ENCODE results near the gene EDEM1. TPM values are rescaled to one million over a fixed set of nuclear protein-coding genes. Genes with fewer than 3 reads are reported as not detected.
A peak's percentile ranks its signal among the peaks of the same experiment; 100 is the strongest.

EDEM1 gene
- total RNA-seq: 10 to 100 TPM; 40.6 to 92.7 (median 83.2) TPM
- long read RNA-seq, partial matches to known transcripts: 0 of 1 reads
- long read RNA-seq, other reads (novel, unspliced or antisense): 1 of 1 reads

- Histone ChIP-seq H3K27ac (peak within 1 kb of the TSS; percentile 96 to 98 (median 97)), H3K36me3 (peaks cover 0 to 4% (median 0%) of the 10 kb centered on the region in 4 donors), H3K4me1 (peaks cover 0 to 45% (median 8%) of the 10 kb centered on the region in 4 donors), H3K27me3 (no peaks in the 10 kb centered on the region), H3K4me3 (peak within 1 kb of the TSS; percentile 82 to 94 (median 84)), H3K9me3 (no peaks in the 10 kb centered on the region)
- TF ChIP-seq CTCF (IDR thresholded peaks at IDR 0.05) (no peak), POLR2A (IDR thresholded peaks at IDR 0.05) (peak; percentile 90)
- ATAC-seq (peak; percentile 82 to 96 (median 88)), DNase-seq (peak; percentile 98)
- under 1% methylated on average over 30 of the region's 78 CpGs for WGBS (ENCODE audit: insufficient coverage, low coverage, low lambda C conversion rate, missing lambda C conversion rate)
- intact Hi-C loops (cut with DNase I): no loop called here
These were observed at the start of gene EDEM1 for GRCh38 chr3:5187156-5187919. Gene EDEM1, plus strand, starts transcription at chr3:5187707. Its CDS starts 99 bp downstream, at chr3:5187806.

- Histone ChIP-seq H3K4me1 (peaks cover 0 to 31% (median 17%) of the 10 kb centered on the region in 4 donors), H3K9me3 (no peaks in the 10 kb centered on the region), H3K27me3 (no peaks in the 10 kb centered on the region), H3K36me3 (no peaks in the 10 kb centered on the region), H3K27ac (peak overlapping the region in 2 of 3 donors; percentile 48 to 49), H3K4me3 (no peak overlapping the region)
- intact Hi-C loops (cut with DNase I): no loop called here
- 33% methylated on average over 5 of the region's 5 CpGs for WGBS (ENCODE audit: insufficient coverage, low coverage, low lambda C conversion rate, missing lambda C conversion rate)
- no peak for DNase-seq
- ATAC-seq: peak; percentile 56 to 75 (median 68)
- no peak for TF ChIP-seq POLR2A (IDR thresholded peaks at IDR 0.05)
- TF ChIP-seq CTCF (IDR thresholded peaks at IDR 0.05): no peak
These were observed 49.1 kb upstream of the EDEM1 start for GRCh38 chr3:5138214-5138981.

GRCh38 chr3:5140230-5140621 lies 47.3 kb upstream of the EDEM1 start:
- no peaks in the 10 kb centered on the region for H3K27me3 ChIP-seq
- 51% methylated on average over 4 of the region's 4 CpGs for WGBS (ENCODE audit: insufficient coverage, low coverage, low lambda C conversion rate, missing lambda C conversion rate)
- DNase-seq (no peak), ATAC-seq (no peak)
- no peaks in the 10 kb centered on the region for H3K9me3 ChIP-seq
- no peaks in the 10 kb centered on the region for H3K36me3 ChIP-seq
- peak overlapping the region in 1 of 3 donors; percentile 1 for H3K27ac ChIP-seq
- H3K4me3 ChIP-seq: no peak overlapping the region
- intact Hi-C loops (cut with DNase I): no loop called here
- peaks cover 0 to 26% (median 17%) of the 10 kb centered on the region in 4 donors for H3K4me1 ChIP-seq
- no peak for TF ChIP-seq POLR2A (IDR thresholded peaks at IDR 0.05)

- TF ChIP-seq POLR2A (IDR thresholded peaks at IDR 0.05) (no peak), CTCF (IDR thresholded peaks at IDR 0.05) (no peak)
- H3K4me3 ChIP-seq: no peak overlapping the region
- H3K4me1 ChIP-seq: peaks cover 0 to 26% (median 17%) of the 10 kb centered on the region in 4 donors
- DNase-seq: no peak
- 82% methylated on average over 5 of the region's 6 CpGs for WGBS (ENCODE audit: insufficient coverage, low coverage, low lambda C conversion rate, missing lambda C conversion rate)
- intact Hi-C loops (cut with DNase I): no loop called here
- no peaks in the 10 kb centered on the region for H3K9me3 ChIP-seq
- H3K27me3 ChIP-seq: no peaks in the 10 kb centered on the region
- no peaks in the 10 kb centered on the region for H3K36me3 ChIP-seq
- no peak for ATAC-seq
- H3K27ac ChIP-seq: no peak overlapping the region
These were observed 46.7 kb upstream of the EDEM1 start for GRCh38 chr3:5140839-5141238.

All from right lobe of liver (tissue), 6 donors.